Measurements from ENCODE around the gene MGAT1. TPM values are rescaled to one million over a fixed set of nuclear protein-coding genes. Genes with fewer than 3 reads are reported as not detected.

The MGAT1 gene
- total RNA-seq, 2 experiments from 2014 or later, result 161 to 171 TPM

DNA sequence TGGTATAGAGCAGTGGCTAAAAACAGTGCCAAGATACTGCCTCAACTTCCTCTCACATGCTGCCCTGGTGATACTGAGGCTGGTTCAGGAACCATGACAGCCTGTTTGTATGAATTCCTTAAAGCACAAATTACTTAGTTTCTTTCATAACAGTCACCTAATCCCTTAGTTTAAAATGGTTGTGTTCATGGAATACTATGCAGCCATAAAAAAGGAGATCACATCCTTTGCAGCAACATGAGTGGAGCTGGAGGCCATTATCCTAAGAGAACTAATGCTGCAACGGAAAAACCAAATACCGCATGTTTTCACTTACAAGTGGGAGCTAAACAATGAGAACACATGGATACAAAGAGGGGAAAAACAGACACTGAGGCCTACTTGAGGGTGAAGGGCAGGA, 36.6 kb upstream of the MGAT1 start:
- H3K4me1 Mint-ChIP-seq (ENCODE audit: low read depth), result peaks cover 11% of the 10 kb centered on the region
- no peak overlapping the region for H3K27ac Mint-ChIP-seq
- CTCF ChIA-PET, result no interaction called here
- H3K27me3 Mint-ChIP-seq, result no peaks in the 10 kb centered on the region
- DNase-seq, result no peak
- POLR2A ChIA-PET, result interaction anchor here (0.9 kb wide), 1 partner anchor 13 kb away, joined by 3 read pairs; no protein-coding TSS in a partner anchor
- peaks cover 2% of the 10 kb centered on the region for H3K9me3 Mint-ChIP-seq
- intact Hi-C loops (cut with micrococcal nuclease), result loop anchor here (5.0 kb wide), 1 partner anchor 37 kb away; the partner anchor contains the start of gene MGAT1
- ATAC-seq, result no peak
- H3K4me3 Mint-ChIP-seq, result no peak overlapping the region
- peaks cover 21% of the 10 kb centered on the region for H3K36me3 Mint-ChIP-seq (ENCODE audit: low read depth)
- TF ChIP-seq, protein P1, sequence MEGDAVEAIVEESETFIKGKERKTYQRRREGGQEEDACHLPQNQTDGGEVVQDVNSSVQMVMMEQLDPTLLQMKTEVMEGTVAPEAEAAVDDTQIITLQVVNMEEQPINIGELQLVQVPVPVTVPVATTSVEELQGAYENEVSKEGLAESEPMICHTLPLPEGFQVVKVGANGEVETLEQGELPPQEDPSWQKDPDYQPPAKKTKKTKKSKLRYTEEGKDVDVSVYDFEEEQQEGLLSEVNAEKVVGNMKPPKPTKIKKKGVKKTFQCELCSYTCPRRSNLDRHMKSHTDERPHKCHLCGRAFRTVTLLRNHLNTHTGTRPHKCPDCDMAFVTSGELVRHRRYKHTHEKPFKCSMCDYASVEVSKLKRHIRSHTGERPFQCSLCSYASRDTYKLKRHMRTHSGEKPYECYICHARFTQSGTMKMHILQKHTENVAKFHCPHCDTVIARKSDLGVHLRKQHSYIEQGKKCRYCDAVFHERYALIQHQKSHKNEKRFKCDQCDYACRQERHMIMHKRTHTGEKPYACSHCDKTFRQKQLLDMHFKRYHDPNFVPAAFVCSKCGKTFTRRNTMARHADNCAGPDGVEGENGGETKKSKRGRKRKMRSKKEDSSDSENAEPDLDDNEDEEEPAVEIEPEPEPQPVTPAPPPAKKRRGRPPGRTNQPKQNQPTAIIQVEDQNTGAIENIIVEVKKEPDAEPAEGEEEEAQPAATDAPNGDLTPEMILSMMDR (IDR thresholded peaks at IDR 0.05), result no peak

- H3K27me3 Mint-ChIP-seq, result no peaks in the 10 kb centered on the region
- DNase-seq, result no peak
- H3K27ac Mint-ChIP-seq, result no peak overlapping the region
- ATAC-seq, result no peak
- ChIA-PET POLR2A (interaction anchor here (1.2 kb wide), 1 partner anchor 423 kb away, joined by 4 read pairs; the partner anchor contains the start of gene TRIM52), CTCF (interaction anchor here (0.7 to 0.9 kb wide), 2 partner anchors 10 to 15 kb away, joined by 3 read pairs; no protein-coding TSS in a partner anchor)
- peaks cover 2% of the 10 kb centered on the region for H3K9me3 Mint-ChIP-seq
- intact Hi-C loops (cut with micrococcal nuclease), result loop anchor here (5.0 kb wide), 1 partner anchor 35 kb away; the partner anchor contains the start of gene MGAT1
- TF ChIP-seq, protein P1 (IDR thresholded peaks at IDR 0.05), result no peak
- H3K36me3 Mint-ChIP-seq (ENCODE audit: low read depth), result peaks cover 30% of the 10 kb centered on the region
- peaks cover 26% of the 10 kb centered on the region for H3K4me1 Mint-ChIP-seq (ENCODE audit: low read depth)
- H3K4me3 Mint-ChIP-seq, result no peak overlapping the region
Measured at GRCh38 chr5:180837478-180837877, 34.9 kb upstream of the MGAT1 start.

DNA sequence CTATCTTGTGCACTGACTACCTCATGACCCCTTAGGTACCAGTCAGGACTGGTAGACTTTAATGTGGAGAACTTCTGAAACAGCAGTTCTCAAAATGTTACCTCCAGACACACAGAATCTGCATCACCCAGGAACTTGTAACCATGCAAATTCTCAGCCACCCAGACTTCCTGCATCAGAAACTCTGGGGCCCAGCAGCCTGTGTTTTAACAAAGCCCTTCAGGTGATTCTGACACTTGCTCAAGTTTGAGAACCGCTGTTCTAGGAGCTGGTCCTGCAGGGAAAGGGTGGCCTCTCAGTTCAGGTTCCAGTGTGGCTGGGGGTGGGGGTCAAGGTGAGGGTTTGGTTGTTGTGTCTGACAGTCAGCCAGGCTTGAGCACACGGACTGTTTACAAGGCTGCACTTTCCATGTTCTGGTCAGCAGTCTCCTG, 30.0 kb upstream of the MGAT1 start:
- peak; percentile 63 for DNase-seq
- Mint-ChIP-seq H3K4me3 (peak overlapping the region; percentile 98), H3K4me1 (ENCODE audit: low read depth) (peaks cover 39% of the 10 kb centered on the region), H3K9me3 (peaks cover 2% of the 10 kb centered on the region), H3K36me3 (ENCODE audit: low read depth) (peaks cover 52% of the 10 kb centered on the region), H3K27me3 (no peaks in the 10 kb centered on the region), H3K27ac (peak overlapping the region; percentile 97)
- peak; percentile 71 for ATAC-seq
- POLR2A ChIA-PET, result interaction anchor here (0.6 to 6.5 kb wide), 9 partner anchors 15 to 341 kb away, joined by 3 to 87 read pairs (median 5); no protein-coding TSS in a partner anchor
- CTCF ChIA-PET, result interaction anchor here (2.9 kb wide), 1 partner anchor 31 kb away, joined by 10 read pairs; the partner anchor contains the start of gene MGAT1
- intact Hi-C loops (cut with micrococcal nuclease), result no loop called here
- TF ChIP-seq, protein P1 (IDR thresholded peaks at IDR 0.05), result no peak

GRCh38 chr5:180831139-180832093, 28.8 kb upstream of the MGAT1 start:
- TF ChIP-seq, protein P1 (IDR thresholded peaks at IDR 0.05), result no peak
- peaks cover 39% of the 10 kb centered on the region for H3K4me1 Mint-ChIP-seq (ENCODE audit: low read depth)
- peak overlapping the region; percentile 98 for H3K4me3 Mint-ChIP-seq
- H3K27ac Mint-ChIP-seq, result peak overlapping the region; percentile 97
- intact Hi-C loops (cut with micrococcal nuclease), result no loop called here
- CTCF ChIA-PET, result interaction anchor here (0.9 to 3.5 kb wide), 8 partner anchors 14 to 503 kb away, joined by 3 to 32 read pairs (median 4); partner anchors contain the start of gene MGAT1
- no peaks in the 10 kb centered on the region for H3K27me3 Mint-ChIP-seq
- peak; percentile 83 for DNase-seq
- H3K36me3 Mint-ChIP-seq (ENCODE audit: low read depth), result peaks cover 48% of the 10 kb centered on the region
- peaks cover 2% of the 10 kb centered on the region for H3K9me3 Mint-ChIP-seq
- peak; percentile 72 for ATAC-seq
- POLR2A ChIA-PET, result interaction anchor here (0.5 to 6.5 kb wide), 15 partner anchors 10 to 357 kb away, joined by 3 to 87 read pairs (median 5); partner anchors contain the start of gene ZFP62

All from activated CD8-positive, alpha-beta T cell treated with anti-CD3 and anti-CD28 coated beads for 36 hours (primary cell).